GM23248 (cell line): ENCODE measurements around the gene PTPN21. TPM values are rescaled to one million over a fixed set of nuclear protein-coding genes. Genes with fewer than 3 reads are reported as not detected.

Experiments used
- DNase-seq: peaks from one replicate; pipeline ENCODE4 v3.0.0-alpha.2; 2015
- H2AFZ ChIP-seq: fragments of 200-600 bp; sonication (generic); 2 replicates; pipeline ENCODE4 v1.6.1; 2016; ENCODE audit warnings: antibody characterized with exemption
- H3F3A ChIP-seq: fragments of 200-600 bp; sonication (generic); 2 replicates; pipeline ENCODE4 v1.6.1; 2016; ENCODE audit warnings: mild to moderate bottlenecking, antibody characterized with exemption, mixed run types; ENCODE audit not compliant: insufficient read depth
- H3K27ac ChIP-seq: fragments of 200-600 bp; sonication (generic); 2 replicates; pipeline ENCODE4 v1.5.1; 2016; ENCODE audit warnings: mild to moderate bottlenecking
- H3K27me3 ChIP-seq: fragments of 200-600 bp; sonication (generic); replicated peaks from 2 replicates; pipeline ENCODE4 v1.6.1; 2016; ENCODE audit warnings: mild to moderate bottlenecking; ENCODE audit not compliant: insufficient read depth
- H3K36me3 ChIP-seq: fragments of 200-600 bp; sonication (generic); 2 replicates; pipeline ENCODE4 v1.6.1; 2016; ENCODE audit warnings: low read depth, mild to moderate bottlenecking
- H3K4me1 ChIP-seq: fragments of 200-600 bp; sonication (generic); 2 replicates; pipeline ENCODE4 v1.6.1; 2016; ENCODE audit warnings: mild to moderate bottlenecking; ENCODE audit not compliant: insufficient read depth
- H3K4me2 ChIP-seq: fragments of 200-600 bp; sonication (generic); one replicate; pipeline ENCODE4 v1.6.1; 2016; ENCODE audit warnings: mild to moderate bottlenecking; ENCODE audit not compliant: unreplicated experiment
- H3K4me3 ChIP-seq: fragments of 200-600 bp; sonication (generic); 2 replicates; pipeline ENCODE4 v1.5.1; 2016; ENCODE audit warnings: mild to moderate bottlenecking
- H3K79me2 ChIP-seq: fragments of 200-600 bp; sonication (generic); 2 replicates; pipeline ENCODE4 v1.6.1; 2016; ENCODE audit warnings: mild to moderate bottlenecking; ENCODE audit not compliant: insufficient read depth
- H3K9ac ChIP-seq: fragments of 200-600 bp; sonication (generic); 2 replicates; pipeline ENCODE4 v1.6.1; 2016; ENCODE audit warnings: mild to moderate bottlenecking
- H3K9me2 ChIP-seq: fragments of 200-600 bp; sonication (generic); 2 replicates; pipeline ENCODE4 v1.6.1; 2016; ENCODE audit warnings: mixed run types, mild to moderate bottlenecking, moderate library complexity; ENCODE audit not compliant: insufficient read depth
- H3K9me3 ChIP-seq: fragments of 200-600 bp; sonication (generic); one replicate; pipeline ENCODE4 v1.6.1; 2017; ENCODE audit warnings: low read depth
- H4K20me1 ChIP-seq: fragments of 200-600 bp; sonication (generic); 2 replicates; pipeline ENCODE4 v1.6.0; 2016; ENCODE audit not compliant: insufficient read depth
- EZH2 ChIP-seq: fragments of 200-600 bp; sonication (generic); IDR thresholded peaks from 2 replicates; pipeline ENCODE4 v1.6.1; 2018; ENCODE audit warnings: antibody characterized with exemption, mild to moderate bottlenecking; ENCODE audit not compliant: insufficient read depth, poor library complexity, severe bottlenecking
- EZH2phosphoT487 ChIP-seq: fragments of 200-600 bp; sonication (generic); IDR thresholded peaks from 2 replicates; pipeline ENCODE4 v1.6.1; 2018; ENCODE audit warnings: antibody characterized with exemption, moderate library complexity, mild to moderate bottlenecking, low read depth; ENCODE audit not compliant: insufficient read depth
- WGBS, 2 experiments: methylation state at CpG; one replicate each; pipeline ENCODE4 v1.1.6; 2015 to 2017; ENCODE audit warnings: low lambda C conversion rate in 2 of 2, low coverage in 1 of 2; ENCODE audit errors: missing lambda C conversion rate in 2 of 2; 5-methylcytosine and 5-hydroxymethylcytosine counted together
- in situ Hi-C: fragments of 300-500 bp; cut with MboI; formaldehyde crosslinking; loops from 2 replicates; pipeline ENCODE4 v1.15.0; 2020
- polyA plus RNA-seq: library from polyadenylated mRNA; unstranded; fragments of >200 nt; fragmentation: Nextera tagmentation; extraction: Ambion mirVana; gene quantifications from 2 replicates; pipeline ENCODE4 v1.2.1, GENCODE V29; 2016
- total RNA-seq: library from RNA; depleted of rRNA; stranded (reverse); fragments of >200 nt; shearing (Covaris generic); gene quantifications from 2 replicates; pipeline ENCODE4 v1.2.3, GENCODE V29; 2014; rRNA removed

Gene PTPN21
- total RNA-seq, result 13.3 and 21.2 TPM in 2 replicates
- 5.7 and 7.8 TPM in 2 replicates for polyA plus RNA-seq

GRCh38 chr14:88554457-88555286 lies at the start of gene PTPN21:
Gene PTPN21, minus strand, starts transcription at chr14:88555007. Its CDS starts 4,590 bp downstream, at chr14:88550417.
- Histone ChIP-seq H3K9ac (peak within 1 kb of the TSS; percentile 85), H3K27me3 (no peaks in the 10 kb centered on the region), H3K79me2 (peaks cover 45% of the 10 kb centered on the region), H3K9me2 (no peaks in the 10 kb centered on the region), H3K9me3 (no peaks in the 10 kb centered on the region), H3F3A (peaks cover 22% of the 10 kb centered on the region), H2AFZ (peak within 1 kb of the TSS; percentile 84), H3K4me2 (peak within 1 kb of the TSS; percentile 99), H3K4me3 (peak within 1 kb of the TSS; percentile 99), H4K20me1 (no peaks in the 10 kb centered on the region), H3K36me3 (no peaks in the 10 kb centered on the region), H3K27ac (peak within 1 kb of the TSS; percentile 65), H3K4me1 (peaks cover 36% of the 10 kb centered on the region)
- 1% methylated on average over 57 to 61 of the region's 103 CpGs for WGBS, 2 experiments
- peak; percentile 88 for DNase-seq
- TF ChIP-seq EZH2phosphoT487 (no peak), EZH2 (no peak)
- in situ Hi-C loops, result loop anchor here (25.0 kb wide), 1 partner anchor 542 kb away; the partner anchor contains the start of gene GPR65

- no peaks in the 10 kb centered on the region for H3K4me1 ChIP-seq
- H3K4me2 ChIP-seq, result no peak overlapping the region
- no peaks in the 10 kb centered on the region for H3K27me3 ChIP-seq
- in situ Hi-C loops, result no loop called here
- H3K27ac ChIP-seq, result no peak overlapping the region
- no peak for DNase-seq
- H3K79me2 ChIP-seq, result peaks cover under 1% of the 10 kb centered on the region; the same call in 1 of the 2 replicates
- H3K9me3 ChIP-seq, result no peaks in the 10 kb centered on the region
- no peak overlapping the region for H3K4me3 ChIP-seq
- TF ChIP-seq EZH2, result no peak
- no peak for TF ChIP-seq EZH2phosphoT487
- H4K20me1 ChIP-seq, result no peaks in the 10 kb centered on the region
- peaks cover 65% of the 10 kb centered on the region; the same call in 1 of the 2 replicates for H3K36me3 ChIP-seq
- H3K9ac ChIP-seq, result no peak overlapping the region
- no peaks in the 10 kb centered on the region for H3F3A ChIP-seq
- H2AFZ ChIP-seq, result no peak overlapping the region
- no peaks in the 10 kb centered on the region for H3K9me2 ChIP-seq
Observed at GRCh38 chr14:88604212-88604611, 49.4 kb upstream of the PTPN21 start.

GRCh38 chr14:88599761-88600439 lies 45.1 kb upstream of the PTPN21 start:
- Histone ChIP-seq H3K9me3 (no peaks in the 10 kb centered on the region), H3F3A (no peaks in the 10 kb centered on the region), H3K27ac (no peak overlapping the region), H3K4me1 (no peaks in the 10 kb centered on the region), H3K79me2 (peaks cover 13% of the 10 kb centered on the region; the same call in 1 of the 2 replicates), H3K4me3 (no peak overlapping the region), H3K36me3 (peaks cover 51% of the 10 kb centered on the region; the same call in 1 of the 2 replicates), H2AFZ (no peak overlapping the region), H3K9me2 (no peaks in the 10 kb centered on the region), H4K20me1 (no peaks in the 10 kb centered on the region), H3K27me3 (no peaks in the 10 kb centered on the region), H3K4me2 (no peak overlapping the region), H3K9ac (no peak overlapping the region)
- no peak for TF ChIP-seq EZH2phosphoT487
- no peak for TF ChIP-seq EZH2
- in situ Hi-C loops, result no loop called here
- WGBS, 2 experiments, result 89 to 90% methylated on average over 10 of the region's 10 CpGs
- DNase-seq, result no peak

DNA sequence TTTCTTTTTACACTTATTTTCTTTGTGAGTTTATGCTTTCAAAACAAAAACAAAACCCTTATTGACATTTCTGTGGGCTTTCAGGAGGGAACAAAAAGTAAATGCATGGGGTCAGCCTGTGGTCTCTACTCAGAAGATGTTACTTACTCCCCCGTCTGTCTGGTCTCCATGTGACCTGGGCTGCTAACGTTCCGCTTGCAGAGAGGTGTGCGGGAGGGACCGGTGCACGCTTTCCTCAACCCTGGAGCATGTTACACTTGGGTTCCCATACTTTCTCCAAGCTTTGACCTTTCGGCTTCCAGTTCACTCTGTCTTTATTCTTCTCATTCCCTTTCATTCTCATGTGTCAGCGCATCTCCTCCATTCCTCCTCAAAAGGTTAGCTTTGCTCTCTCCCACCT lies 44.5 kb upstream of the PTPN21 start:
- H3K4me2 ChIP-seq, result no peak overlapping the region
- no peaks in the 10 kb centered on the region for H3K9me2 ChIP-seq
- H3K9me3 ChIP-seq, result no peaks in the 10 kb centered on the region
- H2AFZ ChIP-seq, result no peak overlapping the region
- H3K4me3 ChIP-seq, result no peak overlapping the region
- in situ Hi-C loops, result no loop called here
- peaks cover 13% of the 10 kb centered on the region; the same call in 1 of the 2 replicates for H3K79me2 ChIP-seq
- no peak for DNase-seq
- no peaks in the 10 kb centered on the region for H3K27me3 ChIP-seq
- H3K27ac ChIP-seq, result no peak overlapping the region
- peaks cover 49% of the 10 kb centered on the region; the same call in 1 of the 2 replicates for H3K36me3 ChIP-seq
- 90 to 92% methylated on average over 8 of the region's 8 CpGs for whole genome bisulfite sequencing, 2 experiments
- H3F3A ChIP-seq, result no peaks in the 10 kb centered on the region
- H4K20me1 ChIP-seq, result no peaks in the 10 kb centered on the region
- H3K4me1 ChIP-seq, result no peaks in the 10 kb centered on the region
- H3K9ac ChIP-seq, result no peak overlapping the region
- no peak for TF ChIP-seq EZH2phosphoT487
- no peak for TF ChIP-seq EZH2
